HCT116 (cell line): ENCODE data around the gene SLC52A1. TPM values are rescaled to one million over a fixed set of nuclear protein-coding genes. Genes with fewer than 3 reads are reported as not detected.

ENCODE experiments used
- ATAC-seq: fragments of 200-7000 bp; cut with Tn5 transposase; 2 replicates; pipeline ENCODE4 v1.9.1; 2020; ENCODE audit warnings: mild to moderate bottlenecking, moderate library complexity
- BruUV-seq: library from RNA; stranded (reverse); fragments of 400-500 nt; replicated peaks from 2 replicates; lab custom pipeline; 2021; lab: Mats Ljungman, UMichigan
- CTCF ChIA-PET: fragments of 300-600 bp; sonication (Branson Sonifier 250); formaldehyde crosslinking; loops from one replicate; lab custom pipeline; 2021; ENCODE audit warnings: antibody characterized with exemption; lab: Charles Lee
- POLR2A ChIA-PET: fragments of 300-600, 350-600 bp; sonication (Branson Sonifier 250); formaldehyde crosslinking; loops from one replicate; lab custom pipeline; 2021; ENCODE audit warnings: antibody characterized with exemption; lab: Charles Lee
- RAD21 ChIA-PET, 2 experiments: fragments of 300-600 bp; sonication (Branson Sonifier 250); formaldehyde crosslinking; loops; one replicate each; lab custom pipeline; 2023; ENCODE audit warnings: low total read pairs in 2 of 2; ENCODE audit not compliant: uncharacterized antibody in 2 of 2, unreplicated experiment in 2 of 2, low non-redundant PET in 1 of 2; lab: Charles Lee
- DNase-seq: peaks from one replicate; pipeline ENCODE4 v3.0.0-alpha.2; 2010; ENCODE audit warnings: low read depth, low spot score
- H2AFZ ChIP-seq: fragments of 200-600 bp; shearing (Covaris generic), sonication (generic); 2 replicates; pipeline ENCODE4 v1.6.1; 2017; ENCODE audit warnings: low read depth, mixed run types, mixed read lengths, antibody characterized with exemption, low read length; ENCODE audit not compliant: poor library complexity, severe bottlenecking
- H3K27ac ChIP-seq: 2 replicates; pipeline ENCODE4 v1.5.1; 2012; ENCODE audit warnings: low read depth, low read length
- H3K27me3 ChIP-seq: fragments of 200-600 bp; sonication (generic); 2 replicates; pipeline ENCODE4 v1.6.1; 2016; ENCODE audit warnings: mixed run types, low read length, mixed read lengths; ENCODE audit not compliant: insufficient read depth
- H3K36me3 ChIP-seq, 2 experiments: fragments of 200-500 bp in 1 of 2; fragments of 200-600 bp in 1 of 2; sonication (Bioruptor generic) in 1 of 2; sonication (generic) in 1 of 2; 2 replicates each; pipeline versions ENCODE4 v1.5.1 to v1.6.1; 2014 to 2016; ENCODE audit warnings: low read length in 2 of 2, inconsistent platforms in 1 of 2, mixed read lengths in 1 of 2, mixed run types in 1 of 2; ENCODE audit not compliant: insufficient read depth in 2 of 2, control insufficient read depth in 1 of 2
- H3K4me1 ChIP-seq, 2 experiments: fragments of 200-600 bp in 1 of 2; sonication (generic) in 1 of 2; 2 replicates each; pipeline versions ENCODE4 v1.5.1 to v1.6.1; 2012 to 2017; ENCODE audit warnings: low read length in 2 of 2, inconsistent platforms in 1 of 2, mild to moderate bottlenecking in 1 of 2, mixed read lengths in 1 of 2, mixed run types in 1 of 2, moderate library complexity in 1 of 2; ENCODE audit not compliant: insufficient read depth in 2 of 2, control insufficient read depth in 1 of 2
- H3K4me2 ChIP-seq: fragments of 200-600 bp; sonication (generic); 2 replicates; pipeline ENCODE4 v1.6.1; 2017; ENCODE audit warnings: mixed run types, low read length, mixed read lengths
- H3K4me3 ChIP-seq, 2 experiments: fragments of 200-600 bp in 1 of 2; sonication (generic) in 1 of 2; replicated peaks in 1 of 2; 2 replicates each; pipeline ENCODE4 v1.5.1; 2011 to 2016; ENCODE audit warnings: low read length in 2 of 2, control low read depth in 1 of 2, low read depth in 1 of 2, mild to moderate bottlenecking in 1 of 2, mixed read lengths in 1 of 2, mixed run types in 1 of 2
- H3K79me2 ChIP-seq: fragments of 200-600 bp; sonication (generic); 2 replicates; pipeline ENCODE4 v1.6.1; 2017; ENCODE audit warnings: mild to moderate bottlenecking, mixed run types, low read length, moderate library complexity, mixed read lengths; ENCODE audit not compliant: insufficient read depth
- H3K9ac ChIP-seq: fragments of 200-600 bp; sonication (generic); 2 replicates; pipeline ENCODE4 v1.6.1; 2016; ENCODE audit warnings: low read length, mixed read lengths
- H3K9me2 ChIP-seq: fragments of 200-600 bp; sonication (generic), shearing (Covaris generic); 2 replicates; pipeline ENCODE4 v1.6.1; 2017; ENCODE audit warnings: mixed run types, mild to moderate bottlenecking, moderate library complexity; ENCODE audit not compliant: insufficient read depth
- H3K9me3 ChIP-seq, 2 experiments: fragments of 200-500 bp in 1 of 2; fragments of 200-600 bp in 1 of 2; sonication (Bioruptor generic) in 1 of 2; sonication (generic) in 1 of 2; 2 replicates each; pipeline ENCODE4 v1.6.1; 2014 to 2017; ENCODE audit warnings: low read length in 2 of 2, mixed read lengths in 2 of 2, inconsistent platforms in 1 of 2, low read depth in 1 of 2, mild to moderate bottlenecking in 1 of 2, mixed run types in 1 of 2, moderate library complexity in 1 of 2; ENCODE audit not compliant: control insufficient read depth in 1 of 2, insufficient read depth in 1 of 2
- H4K20me1 ChIP-seq: fragments of 200-600 bp; sonication (generic), shearing (Covaris generic); 2 replicates; pipeline ENCODE4 v1.6.1; 2017; ENCODE audit warnings: mixed run types, mild to moderate bottlenecking, moderate library complexity; ENCODE audit not compliant: insufficient read depth
- EGR1 ChIP-seq: IDR thresholded peaks from 2 replicates; pipeline ENCODE4 v1.6.1; 2012; ENCODE audit warnings: low read depth
- ELF1 ChIP-seq: IDR thresholded peaks from 2 replicates; pipeline ENCODE4 v1.6.1; 2012; ENCODE audit warnings: low read depth, borderline replicate concordance
- EZH2 ChIP-seq: fragments of 200-600 bp; sonication (generic); IDR thresholded peaks from 2 replicates; pipeline ENCODE4 v1.6.1; 2017; ENCODE audit warnings: antibody characterized with exemption, mixed run types
- FOSL1 ChIP-seq: IDR thresholded peaks from 2 replicates; pipeline ENCODE4 v1.6.1; 2012; ENCODE audit warnings: low read depth
- JUND ChIP-seq: IDR thresholded peaks from 2 replicates; pipeline ENCODE4 v1.6.1; 2012
- POLR2A ChIP-seq: IDR thresholded peaks from 2 replicates; pipeline ENCODE4 v1.7.0; 2011; ENCODE audit warnings: borderline replicate concordance; ENCODE audit not compliant: insufficient read depth, insufficient read length; ENCODE audit errors: extremely low read depth
- SRF ChIP-seq: IDR thresholded peaks from 2 replicates; pipeline ENCODE4 v1.6.1; 2012; ENCODE audit warnings: low read depth
- ZBTB33 ChIP-seq: IDR thresholded peaks from 2 replicates; pipeline ENCODE4 v1.6.1; 2011; ENCODE audit warnings: mild to moderate bottlenecking, low read length, moderate library complexity; ENCODE audit not compliant: insufficient replicate concordance; ENCODE audit errors: extremely low read depth
- intact Hi-C: fragments of 100-400 bp; cut with micrococcal nuclease; formaldehyde crosslinking; loops from 2 replicates; pipeline ENCODE4 v1.10.0; 2022
- total RNA-seq: library from RNA; stranded (reverse); gene quantifications from one replicate; pipeline ENCODE4 v1.2.1, GENCODE V29; 2021; ENCODE audit not compliant: unreplicated experiment

SLC52A1 gene
- total RNA-seq, 1 experiment from 2014 or later, result not detected

- H4K20me1 ChIP-seq, result no peaks in the 10 kb centered on the region
- POLR2A ChIA-PET, result no interaction called here
Measured at GRCh38 chr17:5003214-5003867, 31.9 kb downstream of the SLC52A1 start.

More at GRCh38 chr17:5003214-5003867, 31.9 kb downstream of the SLC52A1 start:
- H3K79me2 ChIP-seq, result peaks cover 30% of the 10 kb centered on the region
- BruUV-seq, result no TSS peak
- intact Hi-C loops, result no loop called here
- no peaks in the 10 kb centered on the region for H3K9me2 ChIP-seq
- ChIA-PET CTCF (no interaction called here), RAD21 (no interaction called here)
- H3K9me3 ChIP-seq, result no peaks in the 10 kb centered on the region
- peaks cover 9 to 24% of the 10 kb centered on the region in 2 experiments; a peak in 3 of 4 replicates for H3K4me1 ChIP-seq
- no peak overlapping the region for H3K9ac ChIP-seq
- no peak overlapping the region for H3K4me2 ChIP-seq
- no peak overlapping the region for H3K27ac ChIP-seq
- H3K4me3 ChIP-seq, result no peak overlapping the region
- no peak for ATAC-seq
- TF ChIP-seq EZH2 (no peak), EGR1 (no peak), JUND (no peak), ELF1 (no peak), ZBTB33 (no peak), POLR2A (no peak), FOSL1 (no peak), SRF (no peak)
- DNase-seq, result no peak
- H3K36me3 ChIP-seq, result peaks cover 47 to 55% of the 10 kb centered on the region in 2 experiments
- H2AFZ ChIP-seq, result no peak overlapping the region
- H3K27me3 ChIP-seq, result no peaks in the 10 kb centered on the region
